Nephron (organoid): ENCODE measurements around the gene PDE4D.
A peak's percentile ranks its signal among the peaks of the same experiment; 100 is the strongest.

Experiments used
- H3K27ac Mint-ChIP-seq, 3 experiments: 2 replicates each; pipeline ENCODE4 v1.8.0; 2020; ENCODE audit warnings: mixed read lengths in 3 of 3, mild to moderate bottlenecking in 2 of 3, moderate library complexity in 1 of 3
- H3K27me3 Mint-ChIP-seq: 2 replicates; pipeline ENCODE4 v1.8.0; 2021; ENCODE audit warnings: low read depth, mild to moderate bottlenecking, moderate library complexity, mixed read lengths
- H3K36me3 Mint-ChIP-seq: 2 replicates; pipeline ENCODE4 v1.8.0; 2020; ENCODE audit warnings: low read depth, mixed read lengths
- H3K4me1 Mint-ChIP-seq: 2 replicates; pipeline ENCODE4 v1.8.0; 2020; ENCODE audit warnings: mixed read lengths
- H3K4me3 Mint-ChIP-seq, 3 experiments: 2 replicates each; pipeline ENCODE4 v1.8.0; 2020; ENCODE audit warnings: mild to moderate bottlenecking in 3 of 3, mixed read lengths in 3 of 3, moderate library complexity in 2 of 3
- H3K9me3 Mint-ChIP-seq: 2 replicates; pipeline ENCODE4 v1.8.0; 2020; ENCODE audit warnings: mixed read lengths
- CTCF ChIP-seq, 3 experiments: fragments of 200-600 bp; sonication (generic); IDR thresholded peaks; one replicate each; pipeline ENCODE4 v1.5.0; 2021; ENCODE audit warnings: antibody characterized with exemption in 3 of 3; ENCODE audit not compliant: unreplicated experiment in 3 of 3

PDE4D gene

GRCh38 chr5:59025734-59026133 lies 867.8 kb downstream of the PDE4D start:
- Mint-ChIP-seq H3K27ac (no peak overlapping the region), H3K36me3 (peaks cover 51% of the 10 kb centered on the region), H3K27me3 (no peaks in the 10 kb centered on the region), H3K4me1 (peaks cover 16% of the 10 kb centered on the region), H3K4me3 (no peak overlapping the region), H3K9me3 (peaks cover 12% of the 10 kb centered on the region)
- TF ChIP-seq CTCF (IDR thresholded peaks at IDR 0.05; ENCODE audit: unreplicated experiment in 3 of 3): no peak

- H3K27ac Mint-ChIP-seq: peak overlapping the region in 2 of 3 experiments; percentile 1 to 58
- H3K9me3 Mint-ChIP-seq: peaks cover 5% of the 10 kb centered on the region
- peaks cover 29% of the 10 kb centered on the region for H3K4me1 Mint-ChIP-seq
- peaks cover 38% of the 10 kb centered on the region for H3K36me3 Mint-ChIP-seq
- no peaks in the 10 kb centered on the region for H3K27me3 Mint-ChIP-seq
- no peak for TF ChIP-seq CTCF (IDR thresholded peaks at IDR 0.05; ENCODE audit: unreplicated experiment in 3 of 3)
- H3K4me3 Mint-ChIP-seq: no peak overlapping the region
These were observed 871.5 kb downstream of the PDE4D start for GRCh38 chr5:59021837-59022514.

GRCh38 chr5:59021286-59021673 lies 872.2 kb downstream of the PDE4D start:
- H3K4me3 Mint-ChIP-seq: no peak overlapping the region
- H3K4me1 Mint-ChIP-seq: peaks cover 29% of the 10 kb centered on the region
- H3K9me3 Mint-ChIP-seq: peaks cover 8% of the 10 kb centered on the region
- H3K27ac Mint-ChIP-seq: peak overlapping the region in 2 of 3 experiments; percentile 15 to 58
- no peak for TF ChIP-seq CTCF (IDR thresholded peaks at IDR 0.05; ENCODE audit: unreplicated experiment in 3 of 3)
- peaks cover 40% of the 10 kb centered on the region for H3K36me3 Mint-ChIP-seq
- no peaks in the 10 kb centered on the region for H3K27me3 Mint-ChIP-seq

GRCh38 chr5:59020611-59021285 lies 872.8 kb downstream of the PDE4D start:
- Mint-ChIP-seq H3K27ac (peak overlapping the region; percentile 12 to 58 (median 15)), H3K36me3 (peaks cover 42% of the 10 kb centered on the region), H3K4me1 (peaks cover 29% of the 10 kb centered on the region), H3K4me3 (no peak overlapping the region), H3K9me3 (peaks cover 9% of the 10 kb centered on the region), H3K27me3 (no peaks in the 10 kb centered on the region)
- TF ChIP-seq CTCF (IDR thresholded peaks at IDR 0.05; ENCODE audit: unreplicated experiment in 3 of 3): no peak

- no peak for TF ChIP-seq CTCF (IDR thresholded peaks at IDR 0.05; ENCODE audit: unreplicated experiment in 3 of 3)
- H3K36me3 Mint-ChIP-seq: peaks cover 48% of the 10 kb centered on the region
- peaks cover 29% of the 10 kb centered on the region for H3K4me1 Mint-ChIP-seq
- H3K4me3 Mint-ChIP-seq: no peak overlapping the region
- H3K9me3 Mint-ChIP-seq: peaks cover 16% of the 10 kb centered on the region
- H3K27me3 Mint-ChIP-seq: no peaks in the 10 kb centered on the region
- H3K27ac Mint-ChIP-seq: no peak overlapping the region
These were observed 874.4 kb downstream of the PDE4D start for GRCh38 chr5:59019078-59019477.

GRCh38 chr5:59016925-59017324 lies 876.6 kb downstream of the PDE4D start:
- Mint-ChIP-seq H3K27me3 (no peaks in the 10 kb centered on the region), H3K27ac (no peak overlapping the region), H3K4me1 (peaks cover 22% of the 10 kb centered on the region), H3K4me3 (no peak overlapping the region), H3K9me3 (peaks cover 37% of the 10 kb centered on the region), H3K36me3 (peaks cover 70% of the 10 kb centered on the region)
- no peak for TF ChIP-seq CTCF (IDR thresholded peaks at IDR 0.05; ENCODE audit: unreplicated experiment in 3 of 3)
